ENCODE measurements around the gene PPT1.
A peak's percentile ranks its signal among the peaks of the same experiment; 100 is the strongest.
"Not testable (repeated sequence)": the region's sequence is repeated elsewhere in the genome, so short reads cannot be mapped to it uniquely, and the experiment has no call there.

PPT1 gene

GRCh38 chr1:40107290-40107959, 10.4 kb upstream of the PPT1 start:
- Mint-ChIP-seq H3K27me3 (no peaks in the 10 kb centered on the region), H3K4me1 (ENCODE audit: low read depth) (peaks cover 6% of the 10 kb centered on the region), H3K9me3 (peaks cover 37% of the 10 kb centered on the region), H3K27ac (no peak overlapping the region), H3K4me3 (no peak overlapping the region), H3K36me3 (ENCODE audit: low read depth) (no peaks in the 10 kb centered on the region)
- intact Hi-C loops (cut with micrococcal nuclease) = no loop called here

- peaks cover 24% of the 10 kb centered on the region for H3K9me3 Mint-ChIP-seq
- intact Hi-C loops (cut with micrococcal nuclease) = no loop called here
- H3K4me1 Mint-ChIP-seq (ENCODE audit: low read depth) = peaks cover 6% of the 10 kb centered on the region
- H3K27ac Mint-ChIP-seq = no peak overlapping the region
- H3K36me3 Mint-ChIP-seq (ENCODE audit: low read depth) = no peaks in the 10 kb centered on the region
- peaks cover 5% of the 10 kb centered on the region for H3K27me3 Mint-ChIP-seq
- no peak overlapping the region for H3K4me3 Mint-ChIP-seq
Observed at GRCh38 chr1:40105028-40105427, 8.0 kb upstream of the PPT1 start.

GRCh38 chr1:40102896-40103295, 5.8 kb upstream of the PPT1 start:
- H3K4me1 Mint-ChIP-seq (ENCODE audit: low read depth) = peaks cover 6% of the 10 kb centered on the region
- peaks cover 7% of the 10 kb centered on the region for H3K27me3 Mint-ChIP-seq

GRCh38 chr1:40102038-40102437, 5.0 kb upstream of the PPT1 start:
- intact Hi-C loops (cut with micrococcal nuclease) = no loop called here
- Mint-ChIP-seq H3K4me1 (ENCODE audit: low read depth) (peaks cover 12% of the 10 kb centered on the region), H3K27me3 (peaks cover 7% of the 10 kb centered on the region), H3K36me3 (ENCODE audit: low read depth) (peaks cover 1% of the 10 kb centered on the region), H3K9me3 (peaks cover 9% of the 10 kb centered on the region), H3K4me3 (no peak overlapping the region), H3K27ac (no peak overlapping the region)

More at GRCh38 chr1:40102896-40103295, 5.8 kb upstream of the PPT1 start:
- no peaks in the 10 kb centered on the region for H3K36me3 Mint-ChIP-seq (ENCODE audit: low read depth)
- intact Hi-C loops (cut with micrococcal nuclease) = no loop called here
- H3K4me3 Mint-ChIP-seq = no peak overlapping the region
- H3K27ac Mint-ChIP-seq = no peak overlapping the region
- peaks cover 9% of the 10 kb centered on the region for H3K9me3 Mint-ChIP-seq

GRCh38 chr1:40096646-40096976, 441 bp downstream of the PPT1 start:
- Mint-ChIP-seq H3K4me1 (ENCODE audit: low read depth) (peaks cover 35% of the 10 kb centered on the region), H3K27ac (peak overlapping the region; percentile 93), H3K4me3 (peak overlapping the region; percentile 95), H3K36me3 (ENCODE audit: low read depth) (peaks cover 38% of the 10 kb centered on the region), H3K27me3 (peaks cover 6% of the 10 kb centered on the region), H3K9me3 (no peaks in the 10 kb centered on the region)
- intact Hi-C loops (cut with micrococcal nuclease) = loop anchor here (10.0 kb wide), 1 partner anchor 68 kb away; the partner anchor contains the start of gene RLF

- intact Hi-C loops (cut with micrococcal nuclease) = loop anchor here (10.0 kb wide), 1 partner anchor 69 kb away; the partner anchor contains the start of gene RLF
- Mint-ChIP-seq H3K4me3 (peak overlapping the region; percentile 95), H3K27ac (peak overlapping the region; percentile 93), H3K27me3 (peaks cover 3% of the 10 kb centered on the region), H3K36me3 (ENCODE audit: low read depth) (peaks cover 46% of the 10 kb centered on the region), H3K9me3 (no peaks in the 10 kb centered on the region), H3K4me1 (ENCODE audit: low read depth) (peaks cover 35% of the 10 kb centered on the region)
Observed at GRCh38 chr1:40095806-40096205, 1.2 kb downstream of the PPT1 start.

- peak overlapping the region; percentile 95 for H3K4me3 Mint-ChIP-seq
- H3K27me3 Mint-ChIP-seq = peaks cover 2% of the 10 kb centered on the region
- peak overlapping the region; percentile 93 for H3K27ac Mint-ChIP-seq
- peaks cover 56% of the 10 kb centered on the region for H3K36me3 Mint-ChIP-seq (ENCODE audit: low read depth)
- H3K4me1 Mint-ChIP-seq (ENCODE audit: low read depth) = peaks cover 35% of the 10 kb centered on the region
- no peaks in the 10 kb centered on the region for H3K9me3 Mint-ChIP-seq
- intact Hi-C loops (cut with micrococcal nuclease) = loop anchor here (10.0 kb wide), 1 partner anchor 70 kb away; the partner anchor contains the start of gene RLF
Observed at GRCh38 chr1:40094466-40095110, 2.5 kb downstream of the PPT1 start.

- H3K4me3 Mint-ChIP-seq = peak overlapping the region; percentile 49
Observed at GRCh38 chr1:40092706-40093639, 4.1 kb downstream of the PPT1 start.

GRCh38 chr1:40092241-40092640, 4.8 kb downstream of the PPT1 start:
- Mint-ChIP-seq H3K9me3 (no peaks in the 10 kb centered on the region), H3K27me3 (no peaks in the 10 kb centered on the region), H3K4me1 (ENCODE audit: low read depth) (peaks cover 34% of the 10 kb centered on the region), H3K36me3 (ENCODE audit: low read depth) (peaks cover 79% of the 10 kb centered on the region), H3K27ac (no peak overlapping the region), H3K4me3 (no peak overlapping the region)
- intact Hi-C loops (cut with micrococcal nuclease) = loop anchor here (10.0 kb wide), 1 partner anchor 73 kb away; the partner anchor contains the start of gene RLF

More at GRCh38 chr1:40092706-40093639, 4.1 kb downstream of the PPT1 start:
- peaks cover 72% of the 10 kb centered on the region for H3K36me3 Mint-ChIP-seq (ENCODE audit: low read depth)
- no peaks in the 10 kb centered on the region for H3K27me3 Mint-ChIP-seq
- H3K9me3 Mint-ChIP-seq = no peaks in the 10 kb centered on the region
- H3K27ac Mint-ChIP-seq = peak overlapping the region; percentile 93
- intact Hi-C loops (cut with micrococcal nuclease) = loop anchor here (10.0 kb wide), 1 partner anchor 72 kb away; the partner anchor contains the start of gene RLF
- H3K4me1 Mint-ChIP-seq (ENCODE audit: low read depth) = peaks cover 35% of the 10 kb centered on the region

- no peaks in the 10 kb centered on the region for H3K9me3 Mint-ChIP-seq
- no peak overlapping the region for H3K4me3 Mint-ChIP-seq
- peaks cover 85% of the 10 kb centered on the region for H3K36me3 Mint-ChIP-seq (ENCODE audit: low read depth)
- intact Hi-C loops (cut with micrococcal nuclease) = loop anchor here (10.0 kb wide), 1 partner anchor 74 kb away; the partner anchor contains the start of gene RLF
- H3K27ac Mint-ChIP-seq = no peak overlapping the region
- H3K4me1 Mint-ChIP-seq (ENCODE audit: low read depth) = peaks cover 38% of the 10 kb centered on the region
- H3K27me3 Mint-ChIP-seq = no peaks in the 10 kb centered on the region
Observed at GRCh38 chr1:40090652-40091355, 6.2 kb downstream of the PPT1 start.

GRCh38 chr1:40084750-40085149, 12.3 kb downstream of the PPT1 start:
- not testable (repeated sequence) for H3K27me3 Mint-ChIP-seq, H3K4me3 Mint-ChIP-seq, H3K27ac Mint-ChIP-seq, H3K9me3 Mint-ChIP-seq
- intact Hi-C loops (cut with micrococcal nuclease) = loop anchor here (10.0 kb wide), 3 partner anchors 180 to 320 kb away; partner anchors contain the start of gene COL9A2
- Mint-ChIP-seq H3K36me3 (ENCODE audit: low read depth) (peaks cover 96% of the 10 kb centered on the region), H3K4me1 (ENCODE audit: low read depth) (peaks cover 71% of the 10 kb centered on the region)

GRCh38 chr1:40081871-40082270, 15.2 kb downstream of the PPT1 start:
- peaks cover 92% of the 10 kb centered on the region for H3K36me3 Mint-ChIP-seq (ENCODE audit: low read depth)
- no peak overlapping the region for H3K4me3 Mint-ChIP-seq
- intact Hi-C loops (cut with micrococcal nuclease) = loop anchor here (10.0 kb wide), 3 partner anchors 183 to 323 kb away; partner anchors contain the start of gene COL9A2
- H3K27ac Mint-ChIP-seq = peak overlapping the region; percentile 75
- H3K4me1 Mint-ChIP-seq (ENCODE audit: low read depth) = peaks cover 89% of the 10 kb centered on the region
- H3K27me3 Mint-ChIP-seq = no peaks in the 10 kb centered on the region
- no peaks in the 10 kb centered on the region for H3K9me3 Mint-ChIP-seq
